KOPT-K1 (cell line): Measurements from ENCODE around the gene CDKN2B.

Experiments
- H3K27ac ChIP-seq: fragments of 200-600 bp; sonication (generic); 2 replicates; pipeline ENCODE4 v1.5.1; 2016; ENCODE audit warnings: antibody characterized with exemption, mild to moderate bottlenecking, low read depth, low read length; ENCODE audit not compliant: poor library complexity, severe bottlenecking
- H3K36me3 ChIP-seq: fragments of 200-600 bp; sonication (generic); 2 replicates; pipeline ENCODE4 v1.5.1; 2017; ENCODE audit warnings: antibody characterized with exemption, mild to moderate bottlenecking, low read length, moderate library complexity; ENCODE audit not compliant: insufficient read depth
- H3K9me3 ChIP-seq: fragments of 200-600 bp; sonication (generic); 2 replicates; pipeline ENCODE4 v1.5.1; 2017; ENCODE audit warnings: antibody characterized with exemption, low read length, mild to moderate bottlenecking; ENCODE audit not compliant: insufficient read depth, poor library complexity, severe bottlenecking

CDKN2B gene

GRCh38 chr9:22010866-22011625 lies 1.9 kb upstream of the CDKN2B start:
- Histone ChIP-seq H3K36me3 (no peaks in the 10 kb centered on the region), H3K27ac (no peak overlapping the region), H3K9me3 (no peaks in the 10 kb centered on the region)

DNA sequence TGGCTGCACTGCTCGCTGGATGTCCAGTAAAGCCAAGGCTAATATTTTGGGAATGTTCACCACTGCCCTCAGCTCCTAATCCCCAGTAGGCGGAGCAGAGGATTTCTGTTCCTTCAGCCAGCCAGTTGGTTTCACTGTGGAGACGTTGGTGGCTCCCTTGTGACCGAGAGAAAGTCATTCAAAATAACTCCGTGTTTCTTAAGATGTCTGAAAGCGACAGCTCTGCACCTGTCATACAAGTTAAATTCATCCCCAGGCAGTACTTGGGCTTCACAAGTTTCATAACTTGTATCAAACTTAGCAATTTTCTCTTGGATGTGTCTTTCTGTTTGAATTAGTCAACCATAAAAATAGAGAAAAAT lies 382 bp upstream of the CDKN2B start:
- no peaks in the 10 kb centered on the region for H3K9me3 ChIP-seq
- H3K27ac ChIP-seq: no peak overlapping the region
- H3K36me3 ChIP-seq: no peaks in the 10 kb centered on the region

DNA sequence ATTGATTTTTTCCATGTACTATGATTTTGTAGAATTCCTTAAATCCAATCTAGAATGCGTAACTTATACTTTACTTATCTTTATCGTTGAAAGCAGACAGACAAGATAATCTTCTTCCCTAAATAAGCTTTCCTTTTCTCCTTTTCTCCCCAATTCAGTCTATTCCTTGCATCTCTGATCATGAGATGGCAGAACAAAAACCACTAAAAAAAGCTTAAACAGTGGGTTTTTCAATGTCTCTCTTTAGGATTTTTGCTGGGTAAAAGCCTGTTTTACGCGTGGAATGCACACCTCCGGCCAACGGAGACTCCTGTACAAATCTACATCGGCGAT lies 755 bp downstream of the CDKN2B start:
- peak overlapping the region; percentile 43 for H3K27ac ChIP-seq
- H3K36me3 ChIP-seq: no peaks in the 10 kb centered on the region
- no peaks in the 10 kb centered on the region for H3K9me3 ChIP-seq

GRCh38 chr9:22005702-22006606 lies 3.2 kb downstream of the CDKN2B start:
- Histone ChIP-seq H3K27ac (no peak overlapping the region), H3K9me3 (no peaks in the 10 kb centered on the region), H3K36me3 (no peaks in the 10 kb centered on the region)

- Histone ChIP-seq H3K9me3 (no peaks in the 10 kb centered on the region), H3K36me3 (no peaks in the 10 kb centered on the region), H3K27ac (no peak overlapping the region)
Observed at GRCh38 chr9:22005021-22005701, 3.9 kb downstream of the CDKN2B start.

DNA sequence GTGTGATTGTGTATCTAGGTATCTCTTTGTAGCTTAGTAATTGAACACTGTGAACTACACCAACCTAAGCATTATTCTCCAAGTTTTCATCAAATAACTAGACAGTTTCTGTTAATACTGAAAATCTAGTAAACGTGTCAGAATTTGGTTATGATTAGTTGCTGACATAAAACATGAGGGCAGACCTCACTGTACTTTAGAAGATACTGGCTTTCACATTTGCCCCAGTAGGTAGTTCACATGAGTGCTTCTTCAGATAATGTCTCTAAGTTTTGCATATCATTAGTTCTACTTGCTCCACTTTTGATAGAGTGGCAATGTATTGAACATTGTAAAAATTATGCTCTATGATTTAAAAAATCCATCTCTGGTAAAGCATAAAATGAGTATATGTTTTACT lies 7.1 kb downstream of the CDKN2B start:
- Histone ChIP-seq H3K9me3 (no peaks in the 10 kb centered on the region), H3K36me3 (no peaks in the 10 kb centered on the region), H3K27ac (no peak overlapping the region)

- Histone ChIP-seq H3K9me3 (no peaks in the 10 kb centered on the region), H3K27ac (no peak overlapping the region), H3K36me3 (no peaks in the 10 kb centered on the region)
Observed at GRCh38 chr9:21998026-21998425, 11.1 kb downstream of the CDKN2B start.

- no peaks in the 10 kb centered on the region for H3K36me3 ChIP-seq
- no peaks in the 10 kb centered on the region for H3K9me3 ChIP-seq
Observed at GRCh38 chr9:21997480-21997879, 11.6 kb downstream of the CDKN2B start.

GRCh38 chr9:21996858-21997257 lies 12.2 kb downstream of the CDKN2B start:
- Histone ChIP-seq H3K36me3 (no peaks in the 10 kb centered on the region), H3K27ac (no peak overlapping the region), H3K9me3 (no peaks in the 10 kb centered on the region)

More at GRCh38 chr9:21997480-21997879, 11.6 kb downstream of the CDKN2B start:
- H3K27ac ChIP-seq: no peak overlapping the region

- Histone ChIP-seq H3K9me3 (no peaks in the 10 kb centered on the region), H3K27ac (no peak overlapping the region), H3K36me3 (no peaks in the 10 kb centered on the region)
Observed at GRCh38 chr9:21996438-21996837, 12.7 kb downstream of the CDKN2B start.

- H3K27ac ChIP-seq: no peak overlapping the region
- H3K36me3 ChIP-seq: no peaks in the 10 kb centered on the region
- no peaks in the 10 kb centered on the region for H3K9me3 ChIP-seq
Observed at GRCh38 chr9:21995666-21996398, 13.3 kb downstream of the CDKN2B start.

- Histone ChIP-seq H3K27ac (no peak overlapping the region), H3K9me3 (no peaks in the 10 kb centered on the region), H3K36me3 (peaks cover 1% of the 10 kb centered on the region; the same call in 1 of the 2 replicates)
Observed at GRCh38 chr9:21995006-21995665, 14.0 kb downstream of the CDKN2B start.

DNA sequence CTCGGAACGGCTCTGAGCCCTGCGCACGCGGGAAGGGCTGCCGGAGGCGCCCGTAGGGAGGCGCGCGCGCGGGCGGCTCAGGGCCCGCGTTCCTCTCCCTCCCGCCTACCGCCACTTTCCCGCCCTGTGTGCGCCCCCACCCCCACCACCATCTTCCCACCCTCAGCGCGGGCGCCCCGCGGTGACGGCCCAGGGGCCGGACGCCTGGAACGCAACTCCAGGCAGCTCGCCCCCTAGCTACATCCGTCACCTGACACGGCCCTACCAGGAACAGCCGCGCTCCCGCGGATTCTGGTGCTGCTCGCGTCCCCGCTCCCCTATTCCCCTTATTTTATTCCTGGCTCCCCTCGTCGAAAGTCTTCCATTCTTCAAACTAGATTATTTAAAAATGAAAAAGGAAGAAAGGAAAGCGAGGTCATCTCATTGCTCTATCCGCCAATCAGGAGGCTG lies 14.5 kb downstream of the CDKN2B start, which contains the start of gene CDKN2B-AS1:
Gene CDKN2B-AS1, plus strand, starts transcription at position 236 of the 450 bp plus-strand sequence.
- H3K36me3 ChIP-seq: peaks cover 7% of the 10 kb centered on the region; the same call in 1 of the 2 replicates
- H3K27ac ChIP-seq: peak within 1 kb of the TSS; percentile 73
- H3K9me3 ChIP-seq: no peaks in the 10 kb centered on the region

DNA sequence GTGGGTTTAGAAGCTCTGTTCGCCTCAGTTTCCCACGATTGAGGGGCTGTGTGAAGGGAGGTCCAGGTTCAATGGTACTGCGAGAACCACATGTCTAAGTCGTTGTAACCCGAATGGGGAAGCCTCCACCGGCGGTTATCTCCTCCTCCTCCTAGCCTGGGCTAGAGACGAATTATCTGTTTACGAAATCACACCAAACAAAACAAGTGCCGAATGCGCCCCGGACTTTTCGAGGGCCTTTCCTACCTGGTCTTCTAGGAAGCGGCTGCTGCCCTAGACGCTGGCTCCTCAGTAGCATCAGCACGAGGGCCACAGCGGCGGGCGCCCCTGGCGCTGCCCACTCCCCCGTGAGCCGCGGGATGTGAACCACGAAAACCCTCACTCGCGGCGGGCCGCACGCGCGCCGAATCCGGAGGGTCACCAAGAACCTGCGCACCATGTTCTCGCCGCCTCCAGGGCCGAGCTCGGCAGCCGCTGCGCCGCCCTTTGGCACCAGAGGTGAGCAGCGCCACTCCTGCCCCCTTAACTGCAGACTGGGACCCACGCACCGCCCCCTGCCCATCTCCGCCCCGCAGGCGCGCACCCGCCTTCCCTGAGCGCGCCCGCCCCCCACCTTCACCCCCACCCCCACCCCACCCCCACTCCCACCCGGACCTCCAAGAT lies 15.1 kb downstream of the CDKN2B start, which contains the start of gene CDKN2A:
Gene CDKN2A, minus strand, starts transcription at position 500 of the 663 bp plus-strand sequence.
- Histone ChIP-seq H3K27ac (peak within 1 kb of the TSS; percentile 73), H3K9me3 (no peaks in the 10 kb centered on the region), H3K36me3 (peaks cover 10% of the 10 kb centered on the region; the same call in 1 of the 2 replicates)
